WTC11 (cell line): ENCODE measurements around the gene DKK3.

ENCODE experiments used
- NFYB ChIP-seq: sonication (generic); formaldehyde crosslinking; conservative IDR thresholded peaks from 2 replicates; pipeline ENCODE4 v1.8.0; 2022; ENCODE audit warnings: low read depth, missing genetic modification reagents
- SP1 ChIP-seq: sonication (generic); formaldehyde crosslinking; conservative IDR thresholded peaks from 2 replicates; pipeline ENCODE4 v1.8.1; 2022; ENCODE audit warnings: missing genetic modification reagents
- TF ChIP-seq, protein P1 (sequence below): fragments of 200-600 bp; IDR thresholded peaks from 2 replicates; pipeline ENCODE4 v1.8.0; 2022; ENCODE audit warnings: antibody characterized with exemption
- TF ChIP-seq, protein P2 (sequence below): sonication (generic); formaldehyde crosslinking; IDR thresholded peaks from 2 replicates; pipeline ENCODE4 v1.8.1; 2023; ENCODE audit warnings: mild to moderate bottlenecking, missing genetic modification reagents, moderate library complexity
- TF ChIP-seq, protein P3 (sequence below): sonication (generic); formaldehyde crosslinking; conservative IDR thresholded peaks from 2 replicates; pipeline ENCODE4 v1.8.1; 2023; ENCODE audit warnings: mild to moderate bottlenecking, low read depth, missing genetic modification reagents, moderate library complexity
- TF ChIP-seq, protein P4 (sequence below): sonication (generic); formaldehyde crosslinking; IDR thresholded peaks from 2 replicates; pipeline ENCODE4 v1.8.0; 2023; ENCODE audit warnings: mild to moderate bottlenecking, missing genetic modification reagents
- TF ChIP-seq, protein P5 (sequence below): fragments of 250-450 bp; sonication (Bioruptor Pico); IDR thresholded peaks from 2 replicates; pipeline ENCODE4 v1.9.0; 2021; ENCODE audit warnings: moderate library complexity, mild to moderate bottlenecking, inconsistent platforms, borderline replicate concordance

DNA sequence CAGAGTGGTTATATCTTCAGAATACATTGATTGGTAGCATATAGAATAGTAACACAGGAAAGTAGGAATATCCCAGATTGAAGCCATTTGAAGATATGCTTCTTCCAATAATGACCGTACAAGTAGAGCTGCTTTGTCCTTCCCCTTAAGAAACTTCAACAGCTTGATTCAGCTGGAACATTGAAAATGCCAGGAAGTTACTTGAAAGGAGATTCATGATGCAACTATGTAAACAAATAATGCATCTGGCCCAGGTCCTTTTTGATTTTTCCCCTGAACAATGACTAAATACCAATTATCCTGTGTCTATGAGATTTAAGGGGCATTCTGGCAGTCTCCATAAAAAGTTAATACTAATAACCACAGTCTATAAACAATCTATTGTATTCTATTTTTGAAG, 3.0 kb downstream of the DKK3 start:
- TF ChIP-seq, protein P1, sequence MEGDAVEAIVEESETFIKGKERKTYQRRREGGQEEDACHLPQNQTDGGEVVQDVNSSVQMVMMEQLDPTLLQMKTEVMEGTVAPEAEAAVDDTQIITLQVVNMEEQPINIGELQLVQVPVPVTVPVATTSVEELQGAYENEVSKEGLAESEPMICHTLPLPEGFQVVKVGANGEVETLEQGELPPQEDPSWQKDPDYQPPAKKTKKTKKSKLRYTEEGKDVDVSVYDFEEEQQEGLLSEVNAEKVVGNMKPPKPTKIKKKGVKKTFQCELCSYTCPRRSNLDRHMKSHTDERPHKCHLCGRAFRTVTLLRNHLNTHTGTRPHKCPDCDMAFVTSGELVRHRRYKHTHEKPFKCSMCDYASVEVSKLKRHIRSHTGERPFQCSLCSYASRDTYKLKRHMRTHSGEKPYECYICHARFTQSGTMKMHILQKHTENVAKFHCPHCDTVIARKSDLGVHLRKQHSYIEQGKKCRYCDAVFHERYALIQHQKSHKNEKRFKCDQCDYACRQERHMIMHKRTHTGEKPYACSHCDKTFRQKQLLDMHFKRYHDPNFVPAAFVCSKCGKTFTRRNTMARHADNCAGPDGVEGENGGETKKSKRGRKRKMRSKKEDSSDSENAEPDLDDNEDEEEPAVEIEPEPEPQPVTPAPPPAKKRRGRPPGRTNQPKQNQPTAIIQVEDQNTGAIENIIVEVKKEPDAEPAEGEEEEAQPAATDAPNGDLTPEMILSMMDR: no peak
- TF ChIP-seq SP1 (no peak), NFYB (CRISPR knock-in tag) (no peak)
- TF ChIP-seq, protein P2, sequence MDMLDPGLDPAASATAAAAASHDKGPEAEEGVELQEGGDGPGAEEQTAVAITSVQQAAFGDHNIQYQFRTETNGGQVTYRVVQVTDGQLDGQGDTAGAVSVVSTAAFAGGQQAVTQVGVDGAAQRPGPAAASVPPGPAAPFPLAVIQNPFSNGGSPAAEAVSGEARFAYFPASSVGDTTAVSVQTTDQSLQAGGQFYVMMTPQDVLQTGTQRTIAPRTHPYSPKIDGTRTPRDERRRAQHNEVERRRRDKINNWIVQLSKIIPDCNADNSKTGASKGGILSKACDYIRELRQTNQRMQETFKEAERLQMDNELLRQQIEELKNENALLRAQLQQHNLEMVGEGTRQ (CRISPR knock-in tag): no peak
- TF ChIP-seq, protein P3, sequence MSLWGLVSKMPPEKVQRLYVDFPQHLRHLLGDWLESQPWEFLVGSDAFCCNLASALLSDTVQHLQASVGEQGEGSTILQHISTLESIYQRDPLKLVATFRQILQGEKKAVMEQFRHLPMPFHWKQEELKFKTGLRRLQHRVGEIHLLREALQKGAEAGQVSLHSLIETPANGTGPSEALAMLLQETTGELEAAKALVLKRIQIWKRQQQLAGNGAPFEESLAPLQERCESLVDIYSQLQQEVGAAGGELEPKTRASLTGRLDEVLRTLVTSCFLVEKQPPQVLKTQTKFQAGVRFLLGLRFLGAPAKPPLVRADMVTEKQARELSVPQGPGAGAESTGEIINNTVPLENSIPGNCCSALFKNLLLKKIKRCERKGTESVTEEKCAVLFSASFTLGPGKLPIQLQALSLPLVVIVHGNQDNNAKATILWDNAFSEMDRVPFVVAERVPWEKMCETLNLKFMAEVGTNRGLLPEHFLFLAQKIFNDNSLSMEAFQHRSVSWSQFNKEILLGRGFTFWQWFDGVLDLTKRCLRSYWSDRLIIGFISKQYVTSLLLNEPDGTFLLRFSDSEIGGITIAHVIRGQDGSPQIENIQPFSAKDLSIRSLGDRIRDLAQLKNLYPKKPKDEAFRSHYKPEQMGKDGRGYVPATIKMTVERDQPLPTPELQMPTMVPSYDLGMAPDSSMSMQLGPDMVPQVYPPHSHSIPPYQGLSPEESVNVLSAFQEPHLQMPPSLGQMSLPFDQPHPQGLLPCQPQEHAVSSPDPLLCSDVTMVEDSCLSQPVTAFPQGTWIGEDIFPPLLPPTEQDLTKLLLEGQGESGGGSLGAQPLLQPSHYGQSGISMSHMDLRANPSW (CRISPR knock-in tag): no peak
- TF ChIP-seq, protein P4, sequence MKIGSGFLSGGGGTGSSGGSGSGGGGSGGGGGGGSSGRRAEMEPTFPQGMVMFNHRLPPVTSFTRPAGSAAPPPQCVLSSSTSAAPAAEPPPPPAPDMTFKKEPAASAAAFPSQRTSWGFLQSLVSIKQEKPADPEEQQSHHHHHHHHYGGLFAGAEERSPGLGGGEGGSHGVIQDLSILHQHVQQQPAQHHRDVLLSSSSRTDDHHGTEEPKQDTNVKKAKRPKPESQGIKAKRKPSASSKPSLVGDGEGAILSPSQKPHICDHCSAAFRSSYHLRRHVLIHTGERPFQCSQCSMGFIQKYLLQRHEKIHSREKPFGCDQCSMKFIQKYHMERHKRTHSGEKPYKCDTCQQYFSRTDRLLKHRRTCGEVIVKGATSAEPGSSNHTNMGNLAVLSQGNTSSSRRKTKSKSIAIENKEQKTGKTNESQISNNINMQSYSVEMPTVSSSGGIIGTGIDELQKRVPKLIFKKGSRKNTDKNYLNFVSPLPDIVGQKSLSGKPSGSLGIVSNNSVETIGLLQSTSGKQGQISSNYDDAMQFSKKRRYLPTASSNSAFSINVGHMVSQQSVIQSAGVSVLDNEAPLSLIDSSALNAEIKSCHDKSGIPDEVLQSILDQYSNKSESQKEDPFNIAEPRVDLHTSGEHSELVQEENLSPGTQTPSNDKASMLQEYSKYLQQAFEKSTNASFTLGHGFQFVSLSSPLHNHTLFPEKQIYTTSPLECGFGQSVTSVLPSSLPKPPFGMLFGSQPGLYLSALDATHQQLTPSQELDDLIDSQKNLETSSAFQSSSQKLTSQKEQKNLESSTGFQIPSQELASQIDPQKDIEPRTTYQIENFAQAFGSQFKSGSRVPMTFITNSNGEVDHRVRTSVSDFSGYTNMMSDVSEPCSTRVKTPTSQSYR (CRISPR knock-in tag): no peak
- TF ChIP-seq, protein P5, sequence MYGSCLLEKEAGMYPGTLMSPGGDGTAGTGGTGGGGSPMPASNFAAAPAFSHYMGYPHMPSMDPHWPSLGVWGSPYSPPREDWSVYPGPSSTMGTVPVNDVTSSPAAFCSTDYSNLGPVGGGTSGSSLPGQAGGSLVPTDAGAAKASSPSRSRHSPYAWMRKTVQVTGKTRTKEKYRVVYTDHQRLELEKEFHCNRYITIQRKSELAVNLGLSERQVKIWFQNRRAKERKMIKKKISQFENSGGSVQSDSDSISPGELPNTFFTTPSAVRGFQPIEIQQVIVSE (CRISPR knock-in tag): no peak
